Measurements from ENCODE around the gene CAMTA1.

DNA sequence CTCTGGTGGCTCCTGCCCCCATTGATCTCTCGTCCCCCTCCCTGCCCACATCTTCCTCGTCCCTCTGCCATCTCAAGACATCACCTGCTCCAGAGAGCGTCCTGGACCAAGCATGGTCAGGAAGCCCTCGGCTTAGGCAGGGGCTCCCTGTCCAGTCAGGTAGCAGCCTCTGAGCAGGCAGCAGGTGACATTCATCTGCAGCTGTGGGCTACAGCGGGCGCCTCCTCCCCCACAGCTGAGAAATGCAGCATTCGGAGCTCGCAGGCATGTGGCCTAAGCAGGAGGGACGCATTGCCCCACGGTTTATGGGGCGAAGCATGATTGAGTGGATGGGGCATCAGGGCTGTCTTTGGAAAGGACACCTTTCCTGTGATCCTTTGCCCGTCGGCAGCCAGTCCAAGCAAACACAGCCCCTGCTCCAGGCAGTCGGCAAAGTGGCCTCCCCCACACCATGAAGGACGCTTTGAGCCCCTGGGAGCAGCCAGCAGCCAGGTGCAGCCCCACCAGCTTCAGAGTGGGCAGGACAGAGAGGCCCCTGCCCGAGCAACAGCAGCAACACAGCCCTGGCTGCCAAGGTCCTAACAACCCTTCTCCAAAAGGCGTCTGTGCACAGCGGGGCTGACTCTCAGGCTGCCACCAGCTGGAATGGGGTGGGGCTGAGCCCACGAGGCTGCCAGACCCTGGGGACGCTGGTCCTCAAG is 751.8 kb downstream of the CAMTA1 start:
- TF ChIP-seq, protein P1, sequence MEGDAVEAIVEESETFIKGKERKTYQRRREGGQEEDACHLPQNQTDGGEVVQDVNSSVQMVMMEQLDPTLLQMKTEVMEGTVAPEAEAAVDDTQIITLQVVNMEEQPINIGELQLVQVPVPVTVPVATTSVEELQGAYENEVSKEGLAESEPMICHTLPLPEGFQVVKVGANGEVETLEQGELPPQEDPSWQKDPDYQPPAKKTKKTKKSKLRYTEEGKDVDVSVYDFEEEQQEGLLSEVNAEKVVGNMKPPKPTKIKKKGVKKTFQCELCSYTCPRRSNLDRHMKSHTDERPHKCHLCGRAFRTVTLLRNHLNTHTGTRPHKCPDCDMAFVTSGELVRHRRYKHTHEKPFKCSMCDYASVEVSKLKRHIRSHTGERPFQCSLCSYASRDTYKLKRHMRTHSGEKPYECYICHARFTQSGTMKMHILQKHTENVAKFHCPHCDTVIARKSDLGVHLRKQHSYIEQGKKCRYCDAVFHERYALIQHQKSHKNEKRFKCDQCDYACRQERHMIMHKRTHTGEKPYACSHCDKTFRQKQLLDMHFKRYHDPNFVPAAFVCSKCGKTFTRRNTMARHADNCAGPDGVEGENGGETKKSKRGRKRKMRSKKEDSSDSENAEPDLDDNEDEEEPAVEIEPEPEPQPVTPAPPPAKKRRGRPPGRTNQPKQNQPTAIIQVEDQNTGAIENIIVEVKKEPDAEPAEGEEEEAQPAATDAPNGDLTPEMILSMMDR (IDR thresholded peaks at IDR 0.05): no peak
- TF ChIP-seq RAD21 (IDR thresholded peaks at IDR 0.05; ENCODE audit: low read length) (no peak), EP300 (IDR thresholded peaks at IDR 0.05; ENCODE audit: borderline replicate concordance in 1 of 2, low read depth in 1 of 2, low read length in 1 of 2) (no peak; a peak in 1 of 4 replicates), CHD2 (IDR thresholded peaks at IDR 0.05; ENCODE audit: low read length, partially characterized antibody) (no peak), GATA2 (CRISPR knock-in tag; IDR thresholded peaks at IDR 0.05) (no peak), FOXJ3 (CRISPR knock-in tag; IDR thresholded peaks at IDR 0.05) (no peak), EZH2phosphoT487 (IDR thresholded peaks at IDR 0.05; ENCODE audit: borderline replicate concordance, low read depth) (no peak)
- TF ChIP-seq, protein P2, sequence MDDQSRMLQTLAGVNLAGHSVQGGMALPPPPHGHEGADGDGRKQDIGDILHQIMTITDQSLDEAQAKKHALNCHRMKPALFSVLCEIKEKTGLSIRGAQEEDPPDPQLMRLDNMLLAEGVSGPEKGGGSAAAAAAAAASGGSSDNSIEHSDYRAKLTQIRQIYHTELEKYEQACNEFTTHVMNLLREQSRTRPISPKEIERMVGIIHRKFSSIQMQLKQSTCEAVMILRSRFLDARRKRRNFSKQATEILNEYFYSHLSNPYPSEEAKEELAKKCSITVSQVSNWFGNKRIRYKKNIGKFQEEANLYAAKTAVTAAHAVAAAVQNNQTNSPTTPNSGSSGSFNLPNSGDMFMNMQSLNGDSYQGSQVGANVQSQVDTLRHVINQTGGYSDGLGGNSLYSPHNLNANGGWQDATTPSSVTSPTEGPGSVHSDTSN (IDR thresholded peaks at IDR 0.05): no peak
- TF ChIP-seq, protein P3, sequence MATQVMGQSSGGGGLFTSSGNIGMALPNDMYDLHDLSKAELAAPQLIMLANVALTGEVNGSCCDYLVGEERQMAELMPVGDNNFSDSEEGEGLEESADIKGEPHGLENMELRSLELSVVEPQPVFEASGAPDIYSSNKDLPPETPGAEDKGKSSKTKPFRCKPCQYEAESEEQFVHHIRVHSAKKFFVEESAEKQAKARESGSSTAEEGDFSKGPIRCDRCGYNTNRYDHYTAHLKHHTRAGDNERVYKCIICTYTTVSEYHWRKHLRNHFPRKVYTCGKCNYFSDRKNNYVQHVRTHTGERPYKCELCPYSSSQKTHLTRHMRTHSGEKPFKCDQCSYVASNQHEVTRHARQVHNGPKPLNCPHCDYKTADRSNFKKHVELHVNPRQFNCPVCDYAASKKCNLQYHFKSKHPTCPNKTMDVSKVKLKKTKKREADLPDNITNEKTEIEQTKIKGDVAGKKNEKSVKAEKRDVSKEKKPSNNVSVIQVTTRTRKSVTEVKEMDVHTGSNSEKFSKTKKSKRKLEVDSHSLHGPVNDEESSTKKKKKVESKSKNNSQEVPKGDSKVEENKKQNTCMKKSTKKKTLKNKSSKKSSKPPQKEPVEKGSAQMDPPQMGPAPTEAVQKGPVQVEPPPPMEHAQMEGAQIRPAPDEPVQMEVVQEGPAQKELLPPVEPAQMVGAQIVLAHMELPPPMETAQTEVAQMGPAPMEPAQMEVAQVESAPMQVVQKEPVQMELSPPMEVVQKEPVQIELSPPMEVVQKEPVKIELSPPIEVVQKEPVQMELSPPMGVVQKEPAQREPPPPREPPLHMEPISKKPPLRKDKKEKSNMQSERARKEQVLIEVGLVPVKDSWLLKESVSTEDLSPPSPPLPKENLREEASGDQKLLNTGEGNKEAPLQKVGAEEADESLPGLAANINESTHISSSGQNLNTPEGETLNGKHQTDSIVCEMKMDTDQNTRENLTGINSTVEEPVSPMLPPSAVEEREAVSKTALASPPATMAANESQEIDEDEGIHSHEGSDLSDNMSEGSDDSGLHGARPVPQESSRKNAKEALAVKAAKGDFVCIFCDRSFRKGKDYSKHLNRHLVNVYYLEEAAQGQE (IDR thresholded peaks at IDR 0.05; ENCODE audit: low read depth, low read length): no peak
